Measurements from ENCODE around the gene DGKH.

DGKH gene

GRCh38 chr13:42039946-42040729 lies 8.3 kb upstream of the DGKH start:
- no peak for DNase-seq (ENCODE audit: low read depth)

GRCh38 chr13:42040730-42041010 lies 7.8 kb upstream of the DGKH start:
- peak overlapping the region; percentile 91 for H3K4me3 ChIP-seq (ENCODE audit: low read depth, low read length)
- DNase-seq (ENCODE audit: low read depth), result no peak

More at GRCh38 chr13:42039946-42040729, 8.3 kb upstream of the DGKH start:
- H3K4me3 ChIP-seq (ENCODE audit: low read depth, low read length), result peak overlapping the region; percentile 91

GRCh38 chr13:42041011-42041683 lies 7.3 kb upstream of the DGKH start:
- no peak for DNase-seq (ENCODE audit: low read depth)
- peak overlapping the region; percentile 91 for H3K4me3 ChIP-seq (ENCODE audit: low read depth, low read length)

GRCh38 chr13:42041684-42042035 lies 6.8 kb upstream of the DGKH start:
- H3K4me3 ChIP-seq (ENCODE audit: low read depth, low read length), result peak overlapping the region; percentile 91
- DNase-seq (ENCODE audit: low read depth), result no peak

- no peak for DNase-seq (ENCODE audit: low read depth)
- no peak overlapping the region for H3K4me3 ChIP-seq (ENCODE audit: low read depth, low read length)
Observed at GRCh38 chr13:42043676-42044075, 4.8 kb upstream of the DGKH start.

- DNase-seq (ENCODE audit: low read depth), result no peak
- no peak overlapping the region for H3K4me3 ChIP-seq (ENCODE audit: low read depth, low read length)
Observed at GRCh38 chr13:42046448-42046847, 2.0 kb upstream of the DGKH start.

- H3K4me3 ChIP-seq (ENCODE audit: low read depth, low read length), result peak overlapping the region; percentile 79
- no peak for DNase-seq (ENCODE audit: low read depth)
Observed at GRCh38 chr13:42047561-42048341, 697 bp upstream of the DGKH start.

- no peak for DNase-seq (ENCODE audit: low read depth)
- peak overlapping the region; percentile 79 for H3K4me3 ChIP-seq (ENCODE audit: low read depth, low read length)
Observed at GRCh38 chr13:42048684-42049453, 421 bp downstream of the DGKH start.

GRCh38 chr13:42049454-42049813 lies 986 bp downstream of the DGKH start:
- peak overlapping the region; percentile 79 for H3K4me3 ChIP-seq (ENCODE audit: low read depth, low read length)
- DNase-seq (ENCODE audit: low read depth), result no peak

- no peak overlapping the region for H3K4me3 ChIP-seq (ENCODE audit: low read depth, low read length)
- no peak for DNase-seq (ENCODE audit: low read depth)
Observed at GRCh38 chr13:42054798-42055499, 6.5 kb downstream of the DGKH start.

GRCh38 chr13:42055500-42056085 lies 7.1 kb downstream of the DGKH start:
- no peak overlapping the region for H3K4me3 ChIP-seq (ENCODE audit: low read depth, low read length)

GRCh38 chr13:42056146-42056545 lies 7.7 kb downstream of the DGKH start:
- no peak for DNase-seq (ENCODE audit: low read depth)

More at GRCh38 chr13:42055500-42056085, 7.1 kb downstream of the DGKH start:
- no peak for DNase-seq (ENCODE audit: low read depth)

GRCh38 chr13:42056583-42056982 lies 8.1 kb downstream of the DGKH start:
- H3K4me3 ChIP-seq (ENCODE audit: low read depth, low read length), result no peak overlapping the region
- DNase-seq (ENCODE audit: low read depth), result no peak

More at GRCh38 chr13:42056146-42056545, 7.7 kb downstream of the DGKH start:
- H3K4me3 ChIP-seq (ENCODE audit: low read depth, low read length), result no peak overlapping the region

GRCh38 chr13:42057918-42058530 lies 9.6 kb downstream of the DGKH start:
- no peak for DNase-seq (ENCODE audit: low read depth)
- H3K4me3 ChIP-seq (ENCODE audit: low read depth, low read length), result no peak overlapping the region

- no peak overlapping the region for H3K4me3 ChIP-seq (ENCODE audit: low read depth, low read length)
Observed at GRCh38 chr13:42061943-42062342, 13.5 kb downstream of the DGKH start.

GRCh38 chr13:42063105-42063504 lies 14.7 kb downstream of the DGKH start:
- no peak overlapping the region for H3K4me3 ChIP-seq (ENCODE audit: low read depth, low read length)
- DNase-seq (ENCODE audit: low read depth), result no peak

More at GRCh38 chr13:42061943-42062342, 13.5 kb downstream of the DGKH start:
- no peak for DNase-seq (ENCODE audit: low read depth)

- peak; percentile 80 for DNase-seq (ENCODE audit: low read depth)
Observed at GRCh38 chr13:42064259-42064658, 15.8 kb downstream of the DGKH start.

GRCh38 chr13:42064966-42065365 lies 16.5 kb downstream of the DGKH start:
- DNase-seq (ENCODE audit: low read depth), result no peak
- H3K4me3 ChIP-seq (ENCODE audit: low read depth, low read length), result no peak overlapping the region

More at GRCh38 chr13:42064259-42064658, 15.8 kb downstream of the DGKH start:
- no peak overlapping the region for H3K4me3 ChIP-seq (ENCODE audit: low read depth, low read length)
